ENCODE measurements around the gene GRB14. TPM values are rescaled to one million over a fixed set of nuclear protein-coding genes. Genes with fewer than 3 reads are reported as not detected.

Gene GRB14
- total RNA-seq, 1 donor from 2014 or later: 22.3 TPM

DNA sequence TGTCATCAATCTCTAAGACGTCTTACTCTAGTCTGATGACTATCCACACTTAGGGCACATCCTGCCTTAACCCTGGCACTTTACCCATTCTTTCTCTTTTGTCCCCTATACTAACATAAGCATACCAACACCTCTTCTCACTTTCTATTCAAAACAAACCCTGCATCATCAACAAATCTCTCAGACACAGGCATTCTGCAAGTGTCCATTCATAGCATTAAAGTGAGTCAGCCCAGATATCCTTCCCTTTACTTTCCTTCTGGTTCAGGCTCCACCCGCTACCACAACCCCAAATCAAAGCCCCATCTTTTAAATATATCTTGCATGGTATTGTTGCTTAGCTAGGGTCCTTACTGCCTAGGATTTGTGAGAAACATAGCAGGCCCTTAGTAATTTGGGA is 3.8 kb downstream of the GRB14 start:
- no peak for TF ChIP-seq CTCF (conservative IDR thresholded peaks at IDR 0.05; ENCODE audit: low read depth, low read length)
- DNase-seq (ENCODE audit: low read depth): no peak
- H3K4me3 ChIP-seq (ENCODE audit: low read depth, low read length): no peak overlapping the region

DNA sequence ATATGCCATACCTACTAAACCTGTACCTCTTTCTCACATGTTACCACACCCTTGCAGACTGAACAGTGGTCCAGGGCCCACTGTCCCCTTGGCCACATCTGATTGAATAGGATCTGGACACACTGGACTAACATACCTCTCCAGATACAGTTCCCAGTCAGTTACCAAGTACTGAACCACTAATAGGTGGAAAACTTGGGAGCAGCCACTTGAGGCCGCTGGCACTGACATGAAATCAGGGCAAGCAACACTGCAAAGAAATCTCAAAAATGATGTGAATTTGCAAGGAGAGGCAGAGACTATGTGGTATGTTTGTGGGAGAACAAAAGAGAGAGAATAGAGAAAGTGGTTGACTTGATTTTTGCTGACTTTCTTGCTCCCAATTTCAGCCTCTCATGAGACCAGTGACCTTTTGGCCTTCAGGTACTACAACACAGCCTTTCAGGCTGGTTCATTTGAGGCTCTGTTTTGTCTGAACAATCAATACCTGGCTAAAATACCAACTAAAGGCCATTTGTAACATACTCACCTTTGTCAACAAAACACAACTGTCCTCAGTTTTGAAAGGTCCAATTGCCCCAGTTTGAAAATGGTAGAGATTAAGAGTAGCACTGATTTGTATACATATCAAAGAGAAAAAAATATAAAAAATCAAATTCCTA is 7.8 kb downstream of the GRB14 start:
- no peak overlapping the region for H3K4me3 ChIP-seq (ENCODE audit: low read depth, low read length)
- no peak for DNase-seq (ENCODE audit: low read depth)
- TF ChIP-seq CTCF (conservative IDR thresholded peaks at IDR 0.05; ENCODE audit: low read depth, low read length): no peak

GRCh38 chr2:164609790-164610189 is 11.5 kb downstream of the GRB14 start:
- no peak overlapping the region for H3K4me3 ChIP-seq (ENCODE audit: low read depth, low read length)
- no peak for TF ChIP-seq CTCF (conservative IDR thresholded peaks at IDR 0.05; ENCODE audit: low read depth, low read length)
- no peak for DNase-seq (ENCODE audit: low read depth)

- H3K4me3 ChIP-seq (ENCODE audit: low read depth, low read length): no peak overlapping the region
- no peak for DNase-seq (ENCODE audit: low read depth)
- no peak for TF ChIP-seq CTCF (conservative IDR thresholded peaks at IDR 0.05; ENCODE audit: low read depth, low read length)
These were observed 14.7 kb downstream of the GRB14 start for GRCh38 chr2:164606557-164606956.

- H3K4me3 ChIP-seq (ENCODE audit: low read depth, low read length): no peak overlapping the region
- no peak for DNase-seq (ENCODE audit: low read depth)
- no peak for TF ChIP-seq CTCF (conservative IDR thresholded peaks at IDR 0.05; ENCODE audit: low read depth, low read length)
These were observed 16.0 kb downstream of the GRB14 start for GRCh38 chr2:164605295-164605694.

- TF ChIP-seq CTCF (conservative IDR thresholded peaks at IDR 0.05; ENCODE audit: low read depth, low read length): no peak
These were observed 20.5 kb downstream of the GRB14 start for GRCh38 chr2:164600763-164601162.

DNA sequence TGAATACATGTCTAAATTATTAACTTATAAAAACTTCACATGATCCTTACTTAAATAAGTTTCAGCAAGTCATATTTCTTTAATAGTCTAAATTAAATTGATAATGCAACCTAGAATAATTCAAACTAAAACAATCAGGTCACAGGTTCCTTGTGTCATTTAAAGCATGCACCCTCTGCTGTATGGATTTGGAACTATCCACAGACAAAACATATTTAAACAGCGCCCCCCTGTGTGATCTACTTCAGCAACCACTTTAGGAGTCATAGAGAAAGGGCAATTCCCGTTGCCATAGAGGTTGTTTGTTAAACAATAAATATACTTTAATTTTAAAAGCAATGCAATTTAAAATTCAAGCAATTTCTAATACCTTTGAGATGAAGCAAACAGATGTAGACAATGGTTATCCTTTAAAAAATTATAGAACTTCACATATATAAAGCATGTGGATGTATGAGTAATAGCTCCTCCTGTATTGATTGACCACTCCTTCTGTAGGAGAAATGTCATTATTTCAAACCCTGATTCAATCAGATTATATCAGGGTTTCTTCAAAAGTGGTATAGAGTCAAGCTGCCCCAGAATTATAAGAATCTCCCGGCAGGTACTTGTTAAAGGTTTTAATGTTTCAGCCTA is 21.2 kb downstream of the GRB14 start:
- peak; percentile 76 for DNase-seq (ENCODE audit: low read depth)
- no peak overlapping the region for H3K4me3 ChIP-seq (ENCODE audit: low read depth, low read length)
- peak; percentile 99 for TF ChIP-seq CTCF (conservative IDR thresholded peaks at IDR 0.05; ENCODE audit: low read depth, low read length)

More at GRCh38 chr2:164600763-164601162, 20.5 kb downstream of the GRB14 start:
- DNase-seq (ENCODE audit: low read depth): no peak
- H3K4me3 ChIP-seq (ENCODE audit: low read depth, low read length): no peak overlapping the region
